PC-9 (cell line): Measurements from ENCODE around the gene IKBKE.

Experiments
- EZH2 ChIP-seq: fragments of 200-600 bp; sonication (generic); IDR thresholded peaks from 2 replicates; pipeline ENCODE4 v1.8.0; 2017; ENCODE audit warnings: antibody characterized with exemption, low read depth
- TF ChIP-seq, protein P1 (sequence below): fragments of 200-600 bp; sonication (generic); conservative IDR thresholded peaks from 2 replicates; pipeline ENCODE4 v1.6.1; 2017; ENCODE audit warnings: mixed run types, antibody characterized with exemption, mild to moderate bottlenecking, moderate library complexity

DNA sequence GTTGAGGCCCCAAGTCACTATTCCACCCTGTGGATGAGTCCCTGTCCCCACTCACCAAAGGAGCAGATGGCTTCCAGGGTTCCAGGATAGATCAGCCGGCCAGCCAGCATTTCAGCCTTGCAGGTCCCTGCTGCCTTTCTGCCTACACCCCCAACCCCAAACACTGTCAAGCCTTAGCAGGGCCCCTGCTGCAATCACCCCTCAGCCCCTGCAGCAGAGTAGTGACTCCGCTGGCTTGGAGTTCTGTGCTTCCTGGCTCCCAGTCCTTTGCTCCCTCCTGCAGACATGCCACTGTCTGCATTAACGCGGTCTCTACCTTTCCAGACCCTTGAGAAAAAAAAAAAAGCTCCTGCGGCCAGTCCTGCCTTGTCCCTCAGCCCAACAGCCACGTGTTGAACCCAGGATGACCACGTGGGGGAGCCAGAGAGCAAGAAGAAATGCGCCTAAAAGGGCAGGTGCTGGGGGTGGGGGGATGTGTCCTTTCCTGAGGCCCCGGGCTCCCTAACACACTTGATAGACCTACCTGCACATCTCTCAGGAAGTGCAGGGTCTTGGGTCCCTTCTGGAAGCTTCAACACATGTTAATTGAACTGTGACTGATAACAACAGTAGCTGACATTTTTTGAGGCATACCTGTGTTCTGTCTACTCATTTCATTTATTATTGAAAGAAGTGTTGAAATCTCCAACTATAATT, 74.4 kb downstream of the IKBKE start:
- TF ChIP-seq, protein P1, sequence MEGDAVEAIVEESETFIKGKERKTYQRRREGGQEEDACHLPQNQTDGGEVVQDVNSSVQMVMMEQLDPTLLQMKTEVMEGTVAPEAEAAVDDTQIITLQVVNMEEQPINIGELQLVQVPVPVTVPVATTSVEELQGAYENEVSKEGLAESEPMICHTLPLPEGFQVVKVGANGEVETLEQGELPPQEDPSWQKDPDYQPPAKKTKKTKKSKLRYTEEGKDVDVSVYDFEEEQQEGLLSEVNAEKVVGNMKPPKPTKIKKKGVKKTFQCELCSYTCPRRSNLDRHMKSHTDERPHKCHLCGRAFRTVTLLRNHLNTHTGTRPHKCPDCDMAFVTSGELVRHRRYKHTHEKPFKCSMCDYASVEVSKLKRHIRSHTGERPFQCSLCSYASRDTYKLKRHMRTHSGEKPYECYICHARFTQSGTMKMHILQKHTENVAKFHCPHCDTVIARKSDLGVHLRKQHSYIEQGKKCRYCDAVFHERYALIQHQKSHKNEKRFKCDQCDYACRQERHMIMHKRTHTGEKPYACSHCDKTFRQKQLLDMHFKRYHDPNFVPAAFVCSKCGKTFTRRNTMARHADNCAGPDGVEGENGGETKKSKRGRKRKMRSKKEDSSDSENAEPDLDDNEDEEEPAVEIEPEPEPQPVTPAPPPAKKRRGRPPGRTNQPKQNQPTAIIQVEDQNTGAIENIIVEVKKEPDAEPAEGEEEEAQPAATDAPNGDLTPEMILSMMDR, result peak; percentile 92
- no peak for TF ChIP-seq EZH2
